ENCODE measurements around the gene CAPRIN2.
A peak's percentile ranks its signal among the peaks of the same experiment; 100 is the strongest.

The CAPRIN2 gene

DNA sequence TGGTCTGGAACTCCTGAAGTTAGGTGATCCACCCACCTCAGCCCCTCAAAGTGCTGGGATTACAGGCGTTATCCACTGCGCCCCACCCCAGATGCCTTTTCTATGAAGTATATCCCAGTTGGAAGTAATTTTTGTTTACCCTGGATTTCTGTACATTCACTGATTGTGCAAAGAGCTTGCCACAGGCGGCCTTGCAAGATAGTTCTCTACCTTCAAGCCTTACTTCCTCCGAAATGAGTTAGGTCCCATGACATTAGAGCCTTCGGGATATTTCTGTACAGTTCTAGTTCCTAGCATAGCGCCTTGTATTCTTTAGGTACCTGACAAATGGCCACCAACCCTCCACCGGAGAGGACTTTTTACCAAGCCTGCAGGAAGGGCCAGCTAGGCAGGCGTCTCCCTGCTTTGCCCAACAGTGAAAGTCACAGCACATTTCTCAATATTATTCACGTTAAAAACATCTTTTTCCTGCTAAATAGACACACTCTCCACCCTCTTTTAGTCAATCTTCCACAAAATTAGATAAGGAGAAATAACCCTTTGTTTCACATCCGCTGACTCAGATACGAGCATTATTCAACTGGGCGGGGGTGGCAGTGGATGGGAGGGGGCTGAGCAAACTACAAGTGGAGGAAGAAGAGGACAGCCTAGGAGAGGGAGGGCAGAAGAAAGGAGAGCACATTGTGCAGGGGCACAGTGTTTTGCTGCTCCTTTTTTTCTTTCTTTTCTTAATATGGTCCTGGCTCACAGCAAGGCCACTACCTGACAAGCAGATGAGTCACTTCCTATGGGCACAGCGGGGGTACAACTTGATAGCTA is 40.0 kb upstream of the CAPRIN2 start:
- Histone ChIP-seq H3K27ac (peak overlapping the region; percentile 49 to 58), H3K4me3 (peak overlapping the region; percentile 52 to 70), H3K27me3 (peaks cover 0 to 3% of the 10 kb centered on the region in 2 donors)

DNA sequence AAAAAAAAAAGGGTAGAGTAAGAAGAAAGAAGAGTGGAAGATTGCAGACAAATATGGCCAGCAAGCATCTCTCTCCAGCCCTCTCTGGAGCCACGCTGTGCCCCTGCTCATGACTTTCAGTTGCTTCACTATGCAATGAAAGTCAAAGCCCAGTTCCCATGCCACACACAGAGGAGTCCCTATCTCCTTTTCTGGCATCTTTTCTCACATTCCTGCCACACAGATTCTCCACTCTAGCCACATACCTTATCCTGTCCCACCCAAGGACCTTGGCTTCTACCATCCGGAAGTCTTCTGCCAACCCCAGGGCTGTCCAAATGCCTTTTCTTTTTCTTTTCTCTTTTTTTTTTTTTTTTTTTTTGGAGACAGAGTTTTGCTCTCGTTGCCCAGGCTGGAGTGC is 39.3 kb upstream of the CAPRIN2 start:
- Histone ChIP-seq H3K4me1 (peaks cover 0 to 20% (median 17%) of the 10 kb centered on the region in 4 donors), H3K4me3 (no peak overlapping the region), H3K27ac (no peak overlapping the region), H3K36me3 (no peaks in the 10 kb centered on the region), H3K9me3 (no peaks in the 10 kb centered on the region), H3K27me3 (peaks cover 0 to 3% of the 10 kb centered on the region in 2 donors)
- TF ChIP-seq, protein P1, sequence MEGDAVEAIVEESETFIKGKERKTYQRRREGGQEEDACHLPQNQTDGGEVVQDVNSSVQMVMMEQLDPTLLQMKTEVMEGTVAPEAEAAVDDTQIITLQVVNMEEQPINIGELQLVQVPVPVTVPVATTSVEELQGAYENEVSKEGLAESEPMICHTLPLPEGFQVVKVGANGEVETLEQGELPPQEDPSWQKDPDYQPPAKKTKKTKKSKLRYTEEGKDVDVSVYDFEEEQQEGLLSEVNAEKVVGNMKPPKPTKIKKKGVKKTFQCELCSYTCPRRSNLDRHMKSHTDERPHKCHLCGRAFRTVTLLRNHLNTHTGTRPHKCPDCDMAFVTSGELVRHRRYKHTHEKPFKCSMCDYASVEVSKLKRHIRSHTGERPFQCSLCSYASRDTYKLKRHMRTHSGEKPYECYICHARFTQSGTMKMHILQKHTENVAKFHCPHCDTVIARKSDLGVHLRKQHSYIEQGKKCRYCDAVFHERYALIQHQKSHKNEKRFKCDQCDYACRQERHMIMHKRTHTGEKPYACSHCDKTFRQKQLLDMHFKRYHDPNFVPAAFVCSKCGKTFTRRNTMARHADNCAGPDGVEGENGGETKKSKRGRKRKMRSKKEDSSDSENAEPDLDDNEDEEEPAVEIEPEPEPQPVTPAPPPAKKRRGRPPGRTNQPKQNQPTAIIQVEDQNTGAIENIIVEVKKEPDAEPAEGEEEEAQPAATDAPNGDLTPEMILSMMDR (IDR thresholded peaks at IDR 0.05): no peak
- intact Hi-C loops (cut with DNase I; ENCODE audit: low total_unique reads): no loop called here
- DNase-seq: no peak

More for the DNA sequence above, 40.0 kb upstream of the CAPRIN2 start:
- peak in 1 of 2 donors; percentile 25 for DNase-seq
- Histone ChIP-seq H3K9me3 (no peaks in the 10 kb centered on the region), H3K36me3 (no peaks in the 10 kb centered on the region), H3K4me1 (peaks cover 0 to 20% (median 17%) of the 10 kb centered on the region in 4 donors)
- intact Hi-C loops (cut with DNase I; ENCODE audit: low total_unique reads): no loop called here
- TF ChIP-seq, protein P1 (IDR thresholded peaks at IDR 0.05): no peak

DNA sequence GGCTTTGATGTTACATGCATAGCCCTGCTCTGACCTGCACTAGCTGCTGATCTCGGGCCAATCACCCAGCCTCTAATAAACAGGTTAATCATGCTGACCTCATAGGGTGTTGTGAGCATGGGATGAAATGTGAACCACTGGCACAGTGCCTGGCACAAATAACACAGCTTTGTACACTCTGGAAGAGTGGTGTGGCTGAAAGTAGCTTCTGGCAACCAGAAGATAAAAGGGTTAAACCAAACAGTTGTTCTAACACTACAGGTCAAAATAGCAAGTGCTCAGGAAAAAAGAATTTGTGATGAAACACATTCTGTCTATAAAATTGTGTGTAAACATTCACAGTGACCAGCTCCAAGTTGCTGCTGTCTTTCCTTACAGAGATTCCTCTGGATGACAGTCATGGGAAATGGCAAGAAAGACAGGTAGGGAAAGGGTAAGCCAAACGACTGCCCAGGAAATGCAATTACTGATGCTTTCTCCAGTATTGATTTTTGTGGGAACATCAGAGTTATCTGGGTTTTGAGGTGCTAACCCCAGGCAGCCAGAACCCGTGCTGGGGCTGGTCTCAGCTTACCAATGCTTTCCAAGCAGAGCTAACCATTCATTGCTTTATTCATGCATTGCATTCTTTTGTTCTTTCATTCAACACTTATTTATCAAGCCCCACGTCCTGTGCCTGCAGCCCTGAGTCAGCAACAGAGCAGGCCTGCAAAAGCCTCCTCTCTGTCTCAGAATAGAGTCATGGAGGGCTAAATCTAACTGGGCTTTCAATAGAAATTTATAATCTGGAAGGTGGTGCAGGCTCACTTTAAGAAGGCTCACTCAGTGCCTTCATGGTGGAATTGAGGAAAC is 38.1 kb upstream of the CAPRIN2 start:
- Histone ChIP-seq H3K9me3 (no peaks in the 10 kb centered on the region), H3K27ac (no peak overlapping the region), H3K4me3 (no peak overlapping the region), H3K36me3 (no peaks in the 10 kb centered on the region), H3K27me3 (peaks cover 0 to 3% of the 10 kb centered on the region in 2 donors), H3K4me1 (peaks cover 0 to 20% (median 17%) of the 10 kb centered on the region in 4 donors)
- DNase-seq: no peak
- intact Hi-C loops (cut with DNase I; ENCODE audit: low total_unique reads): no loop called here
- TF ChIP-seq, protein P1 (IDR thresholded peaks at IDR 0.05): no peak

DNA sequence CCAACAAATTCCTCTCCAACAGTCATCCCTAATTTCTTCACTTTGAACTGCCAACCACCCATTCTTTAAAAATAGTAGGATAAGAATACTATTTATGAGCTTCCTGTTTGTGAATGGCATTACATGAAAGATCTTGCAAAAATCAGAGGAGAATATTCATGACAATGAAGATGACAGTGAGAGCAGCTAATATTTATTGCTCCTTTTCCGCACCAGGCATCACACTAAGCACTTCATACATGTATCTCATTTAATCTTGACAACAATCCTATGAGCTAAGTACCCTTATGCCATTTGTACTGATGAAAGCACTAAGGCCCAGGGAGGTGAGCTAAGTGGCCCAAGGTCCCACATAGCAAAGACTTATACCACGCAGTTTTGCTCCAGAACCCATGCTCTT is 37.3 kb upstream of the CAPRIN2 start:
- Histone ChIP-seq H3K27me3 (peaks cover 0 to 3% of the 10 kb centered on the region in 2 donors), H3K4me3 (no peak overlapping the region), H3K27ac (no peak overlapping the region), H3K9me3 (no peaks in the 10 kb centered on the region), H3K4me1 (peaks cover 0 to 20% (median 16%) of the 10 kb centered on the region in 4 donors), H3K36me3 (no peaks in the 10 kb centered on the region)
- no peak for DNase-seq
- intact Hi-C loops (cut with DNase I; ENCODE audit: low total_unique reads): no loop called here
- TF ChIP-seq, protein P1 (IDR thresholded peaks at IDR 0.05): no peak

DNA sequence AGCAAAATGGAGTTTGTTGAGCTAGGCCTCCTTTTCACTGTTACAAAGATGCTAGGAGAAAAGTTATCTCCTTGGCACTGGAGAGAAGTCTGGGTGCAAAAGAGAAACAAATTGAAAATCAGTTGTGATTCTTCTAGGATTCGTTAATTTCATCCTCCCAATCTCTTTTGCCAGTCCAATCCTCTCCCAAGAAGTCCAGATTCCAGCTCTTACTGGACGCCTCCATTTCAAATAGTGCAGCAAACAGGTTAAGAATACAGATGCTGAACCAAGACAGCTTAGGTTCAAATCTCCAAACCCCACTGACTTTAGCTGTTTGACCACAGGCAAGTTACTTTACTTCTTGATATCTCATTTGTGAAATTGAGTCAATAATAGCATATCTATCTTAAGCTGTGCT is 34.0 kb upstream of the CAPRIN2 start:
- H3K4me3 ChIP-seq: no peak overlapping the region
- intact Hi-C loops (cut with DNase I; ENCODE audit: low total_unique reads): no loop called here
- no peaks in the 10 kb centered on the region for H3K36me3 ChIP-seq
- H3K9me3 ChIP-seq: no peaks in the 10 kb centered on the region
- H3K4me1 ChIP-seq: no peaks in the 10 kb centered on the region
- DNase-seq: no peak
- TF ChIP-seq, protein P1 (IDR thresholded peaks at IDR 0.05): no peak
- no peaks in the 10 kb centered on the region for H3K27me3 ChIP-seq
- no peak overlapping the region for H3K27ac ChIP-seq
